Activated B cell treated with CpG ODN at 0.5 μM for 24 hours (primary cell): Measurements from ENCODE around the gene CMTM7. TPM values are rescaled to one million over a fixed set of nuclear protein-coding genes. Genes with fewer than 3 reads are reported as not detected.
A peak's percentile ranks its signal among the peaks of the same experiment; 100 is the strongest.

Source experiments
- ATAC-seq: fragments of 200-7000 bp; cut with Tn5 transposase; one replicate; pipeline ENCODE4 v1.10.0; 2021; ENCODE audit warnings: low read depth, mild to moderate bottlenecking, moderate library complexity
- CTCF ChIA-PET: fragments of 350-600 bp; sonication (Branson Sonifier 250); formaldehyde crosslinking; loops from one replicate; lab custom pipeline; 2021; ENCODE audit warnings: antibody characterized with exemption; lab: Charles Lee
- POLR2A ChIA-PET: fragments of 350-600 bp; sonication (Branson Sonifier 250); formaldehyde crosslinking; loops from one replicate; lab custom pipeline; 2021; ENCODE audit warnings: antibody characterized with exemption; lab: Charles Lee
- DNase-seq: peaks from one replicate; pipeline ENCODE4 v3.0.0; 2022
- H3K27ac Mint-ChIP-seq: one replicate; pipeline ENCODE4 v1.8.0; 2020; ENCODE audit warnings: mixed read lengths
- H3K27me3 Mint-ChIP-seq: one replicate; pipeline ENCODE4 v1.8.0; 2021; ENCODE audit warnings: mixed read lengths
- H3K36me3 Mint-ChIP-seq: one replicate; pipeline ENCODE4 v1.8.0; 2021; ENCODE audit warnings: low read depth, mixed read lengths
- H3K4me1 Mint-ChIP-seq: one replicate; pipeline ENCODE4 v1.8.0; 2021; ENCODE audit warnings: mixed read lengths
- H3K4me3 Mint-ChIP-seq: one replicate; pipeline ENCODE4 v1.8.0; 2020; ENCODE audit warnings: mild to moderate bottlenecking, mixed read lengths
- H3K9me3 Mint-ChIP-seq: one replicate; pipeline ENCODE4 v1.8.0; 2020; ENCODE audit warnings: mixed read lengths
- CTCF ChIP-seq: fragments of 200-600 bp; IDR thresholded peaks from one replicate; pipeline ENCODE4 v1.8.0; 2022; ENCODE audit warnings: antibody characterized with exemption, mild to moderate bottlenecking
- intact Hi-C: fragments of 100-400 bp; cut with micrococcal nuclease; formaldehyde crosslinking; loops from one replicate; pipeline ENCODE4 v1.15.1; 2024
- total RNA-seq: library from RNA; stranded (reverse); gene quantifications from 2 replicates; pipeline ENCODE4 v1.2.3, GENCODE V29; 2022

CMTM7 gene
- total RNA-seq: 70.5 and 82.1 TPM in 2 replicates

GRCh38 chr3:32391643-32392535 lies at the start of gene CMTM7:
Gene CMTM7 (plus strand): TSS chr3:32391853. CDS start chr3:32391907, 54 bp downstream.
- ATAC-seq (peak; percentile 64), DNase-seq (peak; percentile 65)
- Mint-ChIP-seq H3K27ac (peak within 1 kb of the TSS; percentile 90), H3K4me3 (peak within 1 kb of the TSS; percentile 97), H3K27me3 (no peaks in the 10 kb centered on the region), H3K36me3 (peaks cover 29% of the 10 kb centered on the region), H3K9me3 (no peaks in the 10 kb centered on the region), H3K4me1 (peaks cover 56% of the 10 kb centered on the region)
- POLR2A ChIA-PET: interaction anchor here (0.6 to 3.8 kb wide), 22 partner anchors 9 to 859 kb away, joined by 3 to 61 read pairs (median 6); partner anchors contain the start of genes CMTM6 and STT3B
- CTCF ChIA-PET: interaction anchor here (0.6 to 2.7 kb wide), 8 partner anchors 8 to 186 kb away, joined by 3 to 14 read pairs (median 4); no protein-coding TSS in a partner anchor
- TF ChIP-seq CTCF: no peak
- intact Hi-C loops: loop anchor here (1.0 to 2.0 kb wide), 7 partner anchors 9 to 293 kb away; partner anchors contain the start of genes CNOT10 and DYNC1LI1

- intact Hi-C loops: no loop called here
- CTCF ChIA-PET: interaction anchor here (0.6 kb wide), 1 partner anchor 99 kb away, joined by 3 read pairs; no protein-coding TSS in a partner anchor
Observed at GRCh38 chr3:32347343-32348125, 44.1 kb upstream of the CMTM7 start.

GRCh38 chr3:32349184-32349583 lies 42.5 kb upstream of the CMTM7 start:
- Mint-ChIP-seq H3K27me3 (no peaks in the 10 kb centered on the region), H3K36me3 (no peaks in the 10 kb centered on the region), H3K9me3 (no peaks in the 10 kb centered on the region), H3K27ac (no peak overlapping the region), H3K4me1 (no peaks in the 10 kb centered on the region), H3K4me3 (no peak overlapping the region)
- ATAC-seq (no peak), DNase-seq (no peak)
- CTCF ChIA-PET: no interaction called here
- POLR2A ChIA-PET: no interaction called here
- TF ChIP-seq CTCF: no peak
- intact Hi-C loops: no loop called here

More at GRCh38 chr3:32347343-32348125, 44.1 kb upstream of the CMTM7 start:
- no peaks in the 10 kb centered on the region for H3K27me3 Mint-ChIP-seq
- H3K9me3 Mint-ChIP-seq: no peaks in the 10 kb centered on the region
- ATAC-seq: no peak
- no peak for TF ChIP-seq CTCF
- no peak overlapping the region for H3K4me3 Mint-ChIP-seq
- no peak overlapping the region for H3K27ac Mint-ChIP-seq
- POLR2A ChIA-PET: interaction anchor here (0.6 to 1.1 kb wide), 4 partner anchors 20 to 113 kb away, joined by 3 to 4 read pairs (median 4); partner anchors contain the start of gene CMTM7
- no peaks in the 10 kb centered on the region for H3K36me3 Mint-ChIP-seq
- no peaks in the 10 kb centered on the region for H3K4me1 Mint-ChIP-seq
- no peak for DNase-seq

GRCh38 chr3:32352563-32352962 lies 39.1 kb upstream of the CMTM7 start:
- H3K27me3 Mint-ChIP-seq: no peaks in the 10 kb centered on the region
- intact Hi-C loops: no loop called here
- ChIA-PET CTCF (no interaction called here), POLR2A (no interaction called here)
- H3K4me3 Mint-ChIP-seq: no peak overlapping the region
- TF ChIP-seq CTCF: no peak
- no peaks in the 10 kb centered on the region for H3K9me3 Mint-ChIP-seq
- no peak overlapping the region for H3K27ac Mint-ChIP-seq
- H3K36me3 Mint-ChIP-seq: no peaks in the 10 kb centered on the region
- no peak for DNase-seq
- H3K4me1 Mint-ChIP-seq: no peaks in the 10 kb centered on the region
- ATAC-seq: no peak
